HEK293T (cell line): ENCODE data around the gene HMGA1.

Source experiments
- CTCF ChIA-PET: fragments of 350-600 bp; formaldehyde crosslinking; extraction: SDS; loops from one replicate; lab custom pipeline; 2021; ENCODE audit warnings: antibody characterized with exemption, inconsistent platforms; lab: Yijun Ruan, JAX
- POLR2A ChIA-PET: fragments of 350-600 bp; formaldehyde crosslinking; extraction: SDS; loops from one replicate; lab custom pipeline; 2020; ENCODE audit warnings: antibody characterized with exemption, inconsistent platforms; lab: Yijun Ruan, JAX
- DNase-seq: peaks from one replicate; pipeline ENCODE4 v3.0.0; 2012; ENCODE audit warnings: mixed read lengths; ENCODE audit errors: extremely low spot score
- ARNT ChIP-seq: fragments of 450-650 bp; IDR thresholded peaks from 2 replicates; pipeline ENCODE4 v1.6.1; 2017; ENCODE audit warnings: mild to moderate bottlenecking
- BHLHE40 ChIP-seq: fragments of 450-650 bp; IDR thresholded peaks from 2 replicates; pipeline ENCODE4 v1.6.1; 2016; ENCODE audit warnings: mild to moderate bottlenecking, moderate library complexity, borderline replicate concordance
- CTBP1 ChIP-seq: fragments of 450-650 bp; IDR thresholded peaks from 2 replicates; pipeline ENCODE4 v1.6.1; 2016; ENCODE audit warnings: borderline replicate concordance
- ELF4 ChIP-seq: fragments of 450-650 bp; IDR thresholded peaks from 2 replicates; pipeline ENCODE4 v1.6.1; 2017; ENCODE audit warnings: antibody characterized with exemption
- FOXA1 ChIP-seq: fragments of 450-650 bp; IDR thresholded peaks from 2 replicates; pipeline ENCODE4 v1.6.1; 2016; ENCODE audit warnings: mild to moderate bottlenecking
- FOXK2 ChIP-seq: fragments of 450-650 bp; IDR thresholded peaks from 2 replicates; pipeline ENCODE4 v1.6.1; 2016; ENCODE audit warnings: mild to moderate bottlenecking
- FOXM1 ChIP-seq: fragments of 450-650 bp; IDR thresholded peaks from 2 replicates; pipeline ENCODE4 v1.6.1; 2017; ENCODE audit warnings: mild to moderate bottlenecking, borderline replicate concordance
- HDGF ChIP-seq: fragments of 450-650 bp; IDR thresholded peaks from 2 replicates; pipeline ENCODE4 v1.6.1; 2017; ENCODE audit warnings: antibody characterized with exemption, borderline replicate concordance
- L3MBTL2 ChIP-seq: fragments of 450-650 bp; conservative IDR thresholded peaks from 2 replicates; pipeline ENCODE4 v1.6.1; 2016; ENCODE audit warnings: mild to moderate bottlenecking
- LEF1 ChIP-seq: fragments of 450-650 bp; IDR thresholded peaks from 2 replicates; pipeline ENCODE4 v1.6.1; 2017; ENCODE audit warnings: mild to moderate bottlenecking, borderline replicate concordance
- NFRKB ChIP-seq: fragments of 450-650 bp; IDR thresholded peaks from 2 replicates; pipeline ENCODE4 v1.6.1; 2016; ENCODE audit warnings: mild to moderate bottlenecking, moderate library complexity
- PKNOX1 ChIP-seq: fragments of 450-650 bp; IDR thresholded peaks from 2 replicates; pipeline ENCODE4 v1.6.1; 2016
- SP1 ChIP-seq: fragments of 450-650 bp; IDR thresholded peaks from 2 replicates; pipeline ENCODE4 v1.6.1; 2017
- SUZ12 ChIP-seq: fragments of 450-650 bp; IDR thresholded peaks from 2 replicates; pipeline ENCODE4 v1.6.1; 2016; ENCODE audit warnings: mild to moderate bottlenecking
- TARDBP ChIP-seq: fragments of 450-650 bp; IDR thresholded peaks from 2 replicates; pipeline ENCODE4 v1.6.1; 2016
- ZNF384 ChIP-seq: fragments of 450-650 bp; IDR thresholded peaks from 2 replicates; pipeline ENCODE4 v1.6.1; 2016

The HMGA1 gene

GRCh38 chr6:34280216-34280615 is 43.5 kb downstream of the HMGA1 start:
- CTCF ChIA-PET, result no interaction called here
- TF ChIP-seq HDGF (no peak), FOXK2 (no peak), ELF4 (no peak), ZNF384 (no peak), SUZ12 (no peak), FOXA1 (no peak), BHLHE40 (no peak), LEF1 (no peak), L3MBTL2 (no peak), ARNT (no peak)
- POLR2A ChIA-PET, result no interaction called here
- no peak for DNase-seq

- ChIA-PET CTCF (interaction anchor here (0.6 kb wide), 1 partner anchor 516 kb away, joined by 3 read pairs; no protein-coding TSS in a partner anchor), POLR2A (no interaction called here)
- no peak for DNase-seq
- TF ChIP-seq FOXM1 (no peak), TARDBP (no peak), HDGF (no peak)
Measured at GRCh38 chr6:34281702-34282334, 45.1 kb downstream of the HMGA1 start.

- ChIA-PET POLR2A (no interaction called here), CTCF (no interaction called here)
- TF ChIP-seq FOXM1 (no peak), SUZ12 (no peak), ELF4 (no peak), BHLHE40 (no peak), ZNF384 (no peak), FOXK2 (no peak)
- DNase-seq, result no peak
Measured at GRCh38 chr6:34284563-34285447, 48.1 kb downstream of the HMGA1 start.

GRCh38 chr6:34285448-34286164 is 48.9 kb downstream of the HMGA1 start:
- ChIA-PET POLR2A (no interaction called here), CTCF (no interaction called here)
- DNase-seq, result no peak
- TF ChIP-seq TARDBP (no peak), FOXM1 (no peak), L3MBTL2 (no peak), FOXA1 (no peak), PKNOX1 (no peak), BHLHE40 (no peak)

GRCh38 chr6:34288581-34288980 is 51.9 kb downstream of the HMGA1 start:
- ChIA-PET CTCF (no interaction called here), POLR2A (interaction anchor here (1.0 kb wide), 1 partner anchor 39 kb away, joined by 3 read pairs; the partner anchor contains the start of gene SMIM29)
- TF ChIP-seq SP1 (no peak), ZNF384 (no peak), NFRKB (no peak), CTBP1 (no peak), HDGF (no peak), TARDBP (no peak), ARNT (no peak), PKNOX1 (no peak), FOXA1 (no peak), BHLHE40 (no peak), FOXM1 (no peak), SUZ12 (no peak), ELF4 (no peak), FOXK2 (no peak), LEF1 (no peak), L3MBTL2 (no peak)
- DNase-seq, result no peak

- TF ChIP-seq FOXM1, result no peak
- TF ChIP-seq NFRKB, result no peak
- TF ChIP-seq PKNOX1, result no peak
- TF ChIP-seq FOXK2, result no peak
- no peak for TF ChIP-seq SUZ12
- no peak for TF ChIP-seq L3MBTL2
- TF ChIP-seq FOXA1, result no peak
- CTCF ChIA-PET, result no interaction called here
- no peak for DNase-seq
- POLR2A ChIA-PET, result interaction anchor here (1.0 kb wide), 1 partner anchor 40 kb away, joined by 3 read pairs; the partner anchor contains the start of gene SMIM29
Measured at GRCh38 chr6:34289137-34289536, 52.5 kb downstream of the HMGA1 start.
